DMS114 treated with DMSO at 0.1 percent for 48 hours (cell line): ENCODE measurements around the gene TMCC3.
"Not testable (repeated sequence)": the region's sequence is repeated elsewhere in the genome, so short reads cannot be mapped to it uniquely, and the experiment has no call there.

Source experiments
- DNase-seq: peaks from one replicate; lab custom pipeline; 2025; ENCODE audit not compliant: unreplicated experiment; lab: John Stamatoyannopoulos, UW

TMCC3 gene

GRCh38 chr12:94636462-94637085, 13.8 kb downstream of the TMCC3 start:
- DNase-seq = no peak

DNA sequence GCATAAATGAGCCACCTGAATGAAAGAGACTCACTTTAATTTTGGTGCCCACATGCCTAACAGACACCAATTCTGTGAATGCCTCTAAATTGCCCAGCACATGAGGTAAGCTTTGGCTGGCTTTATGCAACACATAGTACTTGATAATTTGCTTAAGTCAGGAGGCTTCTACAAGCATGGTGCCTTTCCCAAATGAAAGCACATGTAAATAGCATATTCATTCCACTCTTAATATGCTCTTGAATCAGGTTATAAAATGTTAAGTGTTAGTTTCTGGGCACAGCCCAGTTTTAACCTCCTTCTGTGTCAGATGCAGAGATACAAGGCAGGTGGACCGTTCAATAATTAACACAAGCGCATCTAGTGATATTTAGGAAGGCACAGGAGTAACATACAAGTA, 15.6 kb downstream of the TMCC3 start:
- no peak for DNase-seq

GRCh38 chr12:94633401-94633800, 17.0 kb downstream of the TMCC3 start:
- DNase-seq = no peak

DNA sequence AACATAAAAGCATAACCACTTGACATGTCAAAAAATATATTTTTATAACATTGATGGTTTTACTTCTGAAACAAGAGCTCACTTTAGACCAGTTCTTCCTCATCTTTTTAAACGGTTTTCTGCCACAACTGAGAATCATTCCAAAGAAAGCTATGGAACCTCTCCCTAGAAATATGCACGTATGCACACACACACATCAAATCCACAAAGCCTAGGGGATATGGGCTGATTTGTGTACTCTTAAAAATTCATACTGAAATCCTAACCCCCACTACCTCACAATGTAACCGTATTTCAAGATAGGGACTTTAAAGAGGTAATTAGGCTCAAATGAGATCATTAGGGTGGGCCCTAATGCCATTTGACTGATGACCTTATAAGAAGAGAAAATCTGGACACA, 19.3 kb downstream of the TMCC3 start:
- no peak for DNase-seq

DNA sequence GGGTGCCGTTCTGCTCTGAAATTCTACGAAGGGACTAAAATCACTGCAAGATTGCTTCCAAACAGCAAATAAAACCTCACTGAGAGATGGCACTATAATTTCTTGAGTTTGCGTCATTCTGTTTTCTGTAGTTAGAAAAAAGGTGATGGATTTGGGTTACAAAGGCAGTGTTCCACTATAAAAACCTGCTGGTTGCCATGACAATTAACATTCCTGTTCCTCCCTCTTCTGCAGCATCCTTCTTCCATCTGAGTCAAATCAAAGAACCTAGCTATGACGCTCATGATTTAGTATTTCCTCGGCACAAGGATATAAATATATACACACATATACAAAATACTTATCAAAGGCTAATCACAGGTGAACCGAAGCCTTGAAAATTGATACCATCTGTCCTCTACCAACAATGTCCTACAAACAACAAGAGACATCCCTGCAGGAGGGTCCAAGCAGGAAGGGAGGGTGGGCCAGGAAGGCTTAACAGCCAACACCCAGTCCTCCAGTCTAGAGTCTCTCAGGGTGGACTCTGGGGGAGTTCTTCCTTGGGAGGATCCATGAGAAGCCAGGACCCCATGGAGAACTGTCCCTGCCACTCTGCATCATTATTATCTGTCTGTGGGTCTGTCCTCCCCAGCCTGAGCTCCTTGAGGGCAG, 21.4 kb downstream of the TMCC3 start:
- no peak for DNase-seq

DNA sequence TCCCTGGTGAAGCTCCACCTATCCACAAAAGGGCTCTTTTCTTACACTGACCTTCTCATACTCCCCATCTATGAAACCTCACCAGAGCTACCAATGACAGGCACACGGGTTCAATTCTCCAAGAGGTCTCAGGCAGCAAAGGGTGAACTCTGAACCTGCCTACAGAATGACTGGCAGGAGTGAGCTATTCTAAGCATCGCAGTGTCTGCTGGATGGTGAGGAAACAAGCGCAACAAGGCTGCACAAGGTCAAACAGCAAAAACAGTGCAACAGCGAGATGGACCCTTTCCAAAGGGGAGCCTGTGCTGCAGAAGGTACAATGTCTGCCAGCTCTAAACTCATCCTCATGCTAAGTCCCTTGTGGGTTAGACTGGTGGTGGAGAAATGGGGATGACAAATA, 22.0 kb downstream of the TMCC3 start:
- no peak for DNase-seq

DNA sequence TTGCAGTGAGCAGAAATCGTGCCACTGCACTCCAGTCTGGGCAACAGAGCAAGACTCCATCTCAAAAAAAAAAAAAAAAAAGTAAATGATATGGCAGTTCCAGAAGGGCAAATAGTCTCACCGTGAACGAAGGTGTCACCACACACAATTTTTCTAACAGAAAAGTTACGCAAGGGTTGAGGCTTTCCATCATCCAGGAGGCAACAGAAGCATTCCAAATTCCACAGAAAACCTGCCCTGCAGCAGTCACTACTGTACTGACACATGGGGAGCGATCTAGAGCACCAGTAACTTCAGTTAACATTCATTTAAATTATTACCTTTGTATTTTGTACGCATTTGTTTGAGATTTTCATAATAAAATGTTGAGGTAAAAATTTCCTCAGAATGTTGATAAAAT, 24.8 kb downstream of the TMCC3 start:
- no peak for DNase-seq

DNA sequence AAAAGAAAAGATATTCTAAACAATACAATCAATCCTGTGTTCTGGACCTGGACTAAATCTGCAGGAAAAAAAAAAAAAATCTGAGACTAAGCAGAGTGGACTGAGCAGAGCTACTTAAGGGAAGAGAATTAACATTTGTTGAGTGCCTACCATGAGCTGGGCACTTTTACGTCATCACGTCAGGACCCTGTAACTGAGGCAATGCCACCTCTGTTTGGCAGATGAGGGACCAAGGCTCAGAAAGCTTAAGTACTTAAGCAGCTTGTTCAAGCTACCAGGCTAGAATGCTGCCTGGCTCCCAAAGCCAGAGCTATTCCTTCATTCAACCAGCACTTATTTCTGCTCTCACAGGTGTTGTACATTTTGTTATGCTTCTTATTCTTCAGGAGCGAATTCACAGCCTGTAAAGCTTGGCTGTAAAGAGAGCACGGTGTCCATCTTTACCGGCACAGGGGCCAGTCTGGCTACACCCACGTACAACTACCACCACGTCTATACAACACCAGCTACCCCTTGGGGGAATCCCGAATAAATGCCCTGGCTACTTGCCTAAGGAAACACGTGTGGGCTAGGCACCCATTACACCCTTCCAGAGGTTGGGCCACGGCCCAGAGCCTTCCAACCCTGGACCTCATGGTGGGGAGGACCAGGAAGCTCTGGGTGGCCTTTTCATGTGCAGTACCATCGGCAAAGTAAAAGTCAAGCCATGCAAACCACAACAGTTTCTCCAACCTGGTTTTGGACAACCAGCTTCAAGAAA, 27.0 kb downstream of the TMCC3 start:
- DNase-seq = no peak

DNA sequence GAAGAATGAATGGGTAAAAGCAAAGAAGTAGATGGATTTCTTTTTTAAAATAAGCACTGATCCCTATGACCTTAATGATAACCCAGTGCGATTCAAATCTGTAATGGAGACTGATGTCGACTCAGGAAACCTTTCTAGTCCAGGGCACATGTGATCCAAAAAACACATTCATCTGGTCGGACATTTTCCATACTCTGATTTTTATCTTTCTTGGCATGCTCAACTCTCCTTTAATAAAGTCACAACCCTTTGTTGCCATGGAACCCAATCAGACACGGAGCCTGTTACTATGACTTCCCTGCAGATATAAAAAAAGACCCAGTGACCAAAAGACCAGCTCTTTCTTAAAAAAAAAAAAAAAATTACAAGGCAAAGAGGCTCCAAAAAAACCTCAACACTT, 27.9 kb downstream of the TMCC3 start:
- DNase-seq = no peak

GRCh38 chr12:94621662-94622359, 28.5 kb downstream of the TMCC3 start:
- no peak for DNase-seq

GRCh38 chr12:94620621-94621020, 29.7 kb downstream of the TMCC3 start:
- DNase-seq = no peak

GRCh38 chr12:94618995-94619695, 31.2 kb downstream of the TMCC3 start:
- no peak for DNase-seq

DNA sequence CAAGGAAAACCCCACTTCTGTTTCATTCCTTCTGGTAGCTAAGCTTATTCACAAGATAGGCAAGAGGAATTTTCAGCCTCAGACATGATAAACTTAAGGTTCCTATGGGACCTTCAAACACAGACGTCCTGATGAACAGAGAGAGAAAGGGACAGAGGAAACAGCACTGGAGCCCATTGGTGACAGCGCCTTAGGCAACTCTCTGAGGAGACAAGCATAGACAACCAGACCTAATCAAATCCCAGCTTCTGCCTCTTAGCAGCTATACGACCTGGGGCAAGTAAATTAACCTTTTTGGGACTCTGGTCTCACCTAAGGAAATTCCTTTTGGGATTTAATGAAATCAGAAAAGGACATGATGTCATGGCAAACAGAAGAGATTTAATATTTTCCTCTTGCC, 33.3 kb downstream of the TMCC3 start:
- no peak for DNase-seq

DNA sequence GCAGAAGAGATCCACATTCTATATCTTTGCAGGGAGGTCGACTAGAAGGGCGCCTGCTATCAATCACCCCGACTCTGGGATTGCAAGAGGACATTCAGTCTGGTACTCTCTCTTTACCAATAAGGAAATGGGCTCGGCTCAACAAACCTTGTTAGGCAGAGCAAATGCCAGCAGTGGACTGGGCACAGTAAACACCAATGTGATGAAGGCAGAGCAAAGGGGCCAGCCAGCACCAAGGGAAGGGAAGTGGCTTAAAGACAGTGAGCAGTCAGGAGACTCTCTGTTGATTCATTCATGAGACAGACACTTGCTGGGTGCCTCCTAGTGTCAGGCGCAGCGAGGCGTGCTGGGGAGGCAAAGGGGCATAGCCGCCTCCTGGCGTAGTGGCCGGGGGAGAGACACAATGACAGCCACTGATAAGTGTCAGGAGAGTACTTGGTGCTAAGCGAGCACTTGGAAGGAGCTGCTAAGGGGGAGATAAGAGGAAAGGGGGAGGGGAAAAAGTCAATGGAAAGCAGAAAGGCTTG, 34.1 kb downstream of the TMCC3 start:
- no peak for DNase-seq

GRCh38 chr12:94615260-94616181, 34.8 kb downstream of the TMCC3 start:
- DNase-seq = no peak

- no peak for DNase-seq
These were observed 36.1 kb downstream of the TMCC3 start for GRCh38 chr12:94614288-94614721.

DNA sequence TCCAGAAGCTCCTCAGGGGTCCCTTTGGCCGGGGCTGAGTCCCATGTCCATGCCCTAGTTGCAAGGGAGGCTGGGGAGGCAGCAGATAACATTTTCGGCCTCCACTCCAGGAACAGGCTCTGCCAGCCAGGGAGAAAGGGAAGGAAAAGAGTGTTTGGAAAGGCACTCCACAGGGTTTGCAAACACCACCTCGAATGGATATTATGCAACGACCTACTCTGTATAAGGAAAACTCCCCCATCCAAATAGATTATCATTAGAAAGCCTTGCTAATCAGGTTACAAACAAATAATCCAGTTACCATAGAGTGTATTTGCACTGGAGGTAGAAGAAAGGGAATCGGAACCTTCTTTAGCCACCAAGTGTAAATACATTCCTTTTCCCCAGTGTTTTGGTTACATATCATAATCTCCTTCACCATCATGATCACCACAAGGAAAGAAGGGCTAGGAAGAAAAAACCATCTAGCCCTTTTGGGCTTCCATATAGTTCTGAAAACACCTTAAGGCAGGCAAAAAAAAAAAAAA, 40.4 kb downstream of the TMCC3 start:
- DNase-seq = no peak

GRCh38 chr12:94606810-94607209, 43.5 kb downstream of the TMCC3 start:
- DNase-seq = not testable (repeated sequence)

- DNase-seq = no peak
These were observed 46.0 kb downstream of the TMCC3 start for GRCh38 chr12:94604366-94604698.
